ENCODE results near the gene MOXD1. TPM values are rescaled to one million over a fixed set of nuclear protein-coding genes. Genes with fewer than 3 reads are reported as not detected.

The MOXD1 gene
- polyA plus RNA-seq, 1 donor from 2014 or later = 14.7 TPM

- no peaks in the 10 kb centered on the region for H4K20me1 ChIP-seq (ENCODE audit: insufficient read depth)
Measured at GRCh38 chr6:132369526-132369925, 31.7 kb downstream of the MOXD1 start.

GRCh38 chr6:132368916-132369481 is 32.3 kb downstream of the MOXD1 start:
- H3K9me3 ChIP-seq (ENCODE audit: low read length) = no peaks in the 10 kb centered on the region
- peak overlapping the region; percentile 2 for H3K9ac ChIP-seq (ENCODE audit: low read length)
- no peaks in the 10 kb centered on the region for H3K79me2 ChIP-seq (replicated peaks; ENCODE audit: insufficient read depth, low read length)
- no peak overlapping the region for H3K4me3 ChIP-seq (ENCODE audit: low read length)
- no peak overlapping the region for H3K4me2 ChIP-seq (ENCODE audit: low read length)
- no peaks in the 10 kb centered on the region for H4K20me1 ChIP-seq (ENCODE audit: insufficient read depth)
- H3K27ac ChIP-seq (ENCODE audit: low read length) = peak overlapping the region; percentile 66
- H2AFZ ChIP-seq (ENCODE audit: low read depth, low read length) = no peak overlapping the region
- no peaks in the 10 kb centered on the region for H3K27me3 ChIP-seq (ENCODE audit: insufficient read depth, low read depth, low read length)
- H3K9me2 ChIP-seq (ENCODE audit: insufficient read depth, low read length) = no peaks in the 10 kb centered on the region
- H3K36me3 ChIP-seq (ENCODE audit: insufficient read depth, low read length) = no peaks in the 10 kb centered on the region
- no peaks in the 10 kb centered on the region for H3F3A ChIP-seq (ENCODE audit: insufficient read depth, low read length, poor library complexity, severe bottlenecking)
- peak; percentile 93 for TF ChIP-seq EP300 (conservative IDR thresholded peaks at IDR 0.05; ENCODE audit: poor library complexity, severe bottlenecking)
- TF ChIP-seq CTCF (IDR thresholded peaks at IDR 0.05; ENCODE audit: poor library complexity, severe bottlenecking) = no peak
- no peak for TF ChIP-seq MXI1 (conservative IDR thresholded peaks at IDR 0.05; ENCODE audit: poor library complexity, severe bottlenecking)
- peak; percentile 32 for TF ChIP-seq SMC3 (conservative IDR thresholded peaks at IDR 0.05; ENCODE audit: poor library complexity)
- no peak for TF ChIP-seq RAD21 (conservative IDR thresholded peaks at IDR 0.05)
- TF ChIP-seq TAF1 (IDR thresholded peaks at IDR 0.05; ENCODE audit: low read depth) = no peak

More at GRCh38 chr6:132369526-132369925, 31.7 kb downstream of the MOXD1 start:
- peak overlapping the region; percentile 2 for H3K9ac ChIP-seq (ENCODE audit: low read length)
- TF ChIP-seq POLR2AphosphoS5 (IDR thresholded peaks at IDR 0.05) (no peak), CTCF (IDR thresholded peaks at IDR 0.05; ENCODE audit: poor library complexity, severe bottlenecking) (no peak), MXI1 (conservative IDR thresholded peaks at IDR 0.05; ENCODE audit: poor library complexity, severe bottlenecking) (no peak), TAF1 (IDR thresholded peaks at IDR 0.05; ENCODE audit: low read depth) (no peak), REST (IDR thresholded peaks at IDR 0.05; ENCODE audit: borderline replicate concordance) (no peak), RAD21 (conservative IDR thresholded peaks at IDR 0.05) (no peak), EZH2 (IDR thresholded peaks at IDR 0.05; ENCODE audit: borderline replicate concordance, insufficient read depth, low read length, poor library complexity, severe bottlenecking) (no peak), SMC3 (conservative IDR thresholded peaks at IDR 0.05; ENCODE audit: poor library complexity) (no peak), EP300 (conservative IDR thresholded peaks at IDR 0.05; ENCODE audit: poor library complexity, severe bottlenecking) (no peak)
- no peak overlapping the region for H2AFZ ChIP-seq (ENCODE audit: low read depth, low read length)
- peak overlapping the region; percentile 66 for H3K27ac ChIP-seq (ENCODE audit: low read length)
- no peaks in the 10 kb centered on the region for H3K27me3 ChIP-seq (ENCODE audit: insufficient read depth, low read depth, low read length)
- no peak overlapping the region for H3K4me2 ChIP-seq (ENCODE audit: low read length)
- H3K9me2 ChIP-seq (ENCODE audit: insufficient read depth, low read length) = no peaks in the 10 kb centered on the region
- H3F3A ChIP-seq (ENCODE audit: insufficient read depth, low read length, poor library complexity, severe bottlenecking) = no peaks in the 10 kb centered on the region
- peak overlapping the region; percentile 19 for H3K4me3 ChIP-seq (ENCODE audit: low read length)
- no peaks in the 10 kb centered on the region for H3K36me3 ChIP-seq (ENCODE audit: insufficient read depth, low read length)
- no peaks in the 10 kb centered on the region for H3K79me2 ChIP-seq (replicated peaks; ENCODE audit: insufficient read depth, low read length)
- H3K9me3 ChIP-seq (ENCODE audit: low read length) = no peaks in the 10 kb centered on the region
